ENCODE data around the gene CALR3.

The CALR3 gene

DNA sequence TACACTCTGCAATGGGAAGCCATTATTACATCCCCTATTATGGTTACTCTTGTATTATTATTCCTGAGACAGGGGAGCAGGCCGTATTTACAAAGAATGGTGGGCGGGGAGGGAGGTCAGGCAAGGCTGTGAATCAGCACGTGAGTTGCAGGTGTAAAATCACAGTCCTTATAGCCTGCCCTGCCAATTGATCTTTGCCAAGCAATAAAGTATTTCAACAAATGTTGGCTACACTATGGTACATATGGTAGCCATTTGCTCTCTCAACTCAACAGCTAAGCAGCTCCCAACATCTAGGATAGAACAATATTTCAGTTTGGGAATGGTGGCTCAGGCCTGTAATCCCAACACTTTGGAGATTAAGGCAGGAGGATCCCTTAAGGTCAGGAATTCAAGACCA is 36.3 kb downstream of the CALR3 start:
- TF ChIP-seq, protein P1, sequence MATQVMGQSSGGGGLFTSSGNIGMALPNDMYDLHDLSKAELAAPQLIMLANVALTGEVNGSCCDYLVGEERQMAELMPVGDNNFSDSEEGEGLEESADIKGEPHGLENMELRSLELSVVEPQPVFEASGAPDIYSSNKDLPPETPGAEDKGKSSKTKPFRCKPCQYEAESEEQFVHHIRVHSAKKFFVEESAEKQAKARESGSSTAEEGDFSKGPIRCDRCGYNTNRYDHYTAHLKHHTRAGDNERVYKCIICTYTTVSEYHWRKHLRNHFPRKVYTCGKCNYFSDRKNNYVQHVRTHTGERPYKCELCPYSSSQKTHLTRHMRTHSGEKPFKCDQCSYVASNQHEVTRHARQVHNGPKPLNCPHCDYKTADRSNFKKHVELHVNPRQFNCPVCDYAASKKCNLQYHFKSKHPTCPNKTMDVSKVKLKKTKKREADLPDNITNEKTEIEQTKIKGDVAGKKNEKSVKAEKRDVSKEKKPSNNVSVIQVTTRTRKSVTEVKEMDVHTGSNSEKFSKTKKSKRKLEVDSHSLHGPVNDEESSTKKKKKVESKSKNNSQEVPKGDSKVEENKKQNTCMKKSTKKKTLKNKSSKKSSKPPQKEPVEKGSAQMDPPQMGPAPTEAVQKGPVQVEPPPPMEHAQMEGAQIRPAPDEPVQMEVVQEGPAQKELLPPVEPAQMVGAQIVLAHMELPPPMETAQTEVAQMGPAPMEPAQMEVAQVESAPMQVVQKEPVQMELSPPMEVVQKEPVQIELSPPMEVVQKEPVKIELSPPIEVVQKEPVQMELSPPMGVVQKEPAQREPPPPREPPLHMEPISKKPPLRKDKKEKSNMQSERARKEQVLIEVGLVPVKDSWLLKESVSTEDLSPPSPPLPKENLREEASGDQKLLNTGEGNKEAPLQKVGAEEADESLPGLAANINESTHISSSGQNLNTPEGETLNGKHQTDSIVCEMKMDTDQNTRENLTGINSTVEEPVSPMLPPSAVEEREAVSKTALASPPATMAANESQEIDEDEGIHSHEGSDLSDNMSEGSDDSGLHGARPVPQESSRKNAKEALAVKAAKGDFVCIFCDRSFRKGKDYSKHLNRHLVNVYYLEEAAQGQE (IDR thresholded peaks at IDR 0.05; ENCODE audit: insufficient read depth in 1 of 2, low read depth in 2 of 2, low read length in 2 of 2), result no peak
- TF ChIP-seq TAF1 (IDR thresholded peaks at IDR 0.05; ENCODE audit: borderline replicate concordance, insufficient read depth, low read length) (no peak), POLR2AphosphoS5 (IDR thresholded peaks at IDR 0.05; ENCODE audit: low read depth, low read length) (no peak), SIN3A (IDR thresholded peaks at IDR 0.05; ENCODE audit: borderline replicate concordance, insufficient read depth, low read length) (no peak), FOXP2 (optimal IDR thresholded peaks at IDR 0.05; ENCODE audit: borderline replicate concordance, extremely low read depth, extremely low read length, insufficient read depth) (no peak)

DNA sequence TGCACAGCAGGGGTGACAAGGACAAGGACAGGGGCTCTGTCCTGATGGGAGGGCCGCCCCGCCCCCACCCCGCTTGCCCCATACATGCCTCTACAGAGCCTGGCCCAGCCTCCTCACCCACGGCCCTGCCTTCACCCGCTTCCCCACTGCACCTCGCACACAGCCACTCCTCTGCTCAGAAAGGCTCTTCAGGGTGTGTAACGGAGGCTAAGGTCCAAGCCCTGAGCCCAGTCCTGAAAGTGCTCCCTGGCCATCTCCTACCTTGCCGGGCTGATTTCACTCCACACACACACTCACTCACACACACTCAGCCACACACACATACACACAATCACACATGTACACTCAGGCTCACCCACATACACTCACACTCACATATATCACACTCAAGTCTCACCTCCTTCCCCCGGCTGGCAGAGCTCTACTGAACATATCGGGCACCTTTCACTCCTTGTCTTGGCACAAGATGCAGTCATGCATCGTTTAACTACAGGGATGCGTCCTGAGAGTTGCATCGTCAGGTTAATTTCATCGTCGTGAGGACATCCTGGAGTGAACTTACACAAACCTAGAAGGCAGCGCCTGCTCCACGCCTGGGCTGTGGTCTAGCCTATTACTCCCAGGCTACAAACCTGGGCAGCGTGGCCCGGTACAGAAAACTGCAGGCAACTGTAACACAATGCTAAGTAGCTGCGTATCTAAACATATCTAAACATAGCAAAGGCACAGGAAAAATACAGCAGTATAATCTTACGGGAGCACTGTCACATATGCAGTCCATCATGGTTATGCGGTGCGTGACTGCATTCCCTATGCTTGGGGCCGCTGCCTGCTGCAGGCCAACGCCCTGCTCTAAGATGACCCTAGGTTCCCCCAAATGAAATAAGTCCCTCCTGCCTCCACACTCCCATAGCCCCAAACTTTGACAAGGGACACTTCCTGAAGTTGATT is 37.3 kb downstream of the CALR3 start:
- TF ChIP-seq TAF1 (IDR thresholded peaks at IDR 0.05; ENCODE audit: borderline replicate concordance, insufficient read depth, low read length), result no peak
- no peak for TF ChIP-seq SIN3A (IDR thresholded peaks at IDR 0.05; ENCODE audit: borderline replicate concordance, insufficient read depth, low read length)
- TF ChIP-seq, protein P1 (IDR thresholded peaks at IDR 0.05; ENCODE audit: insufficient read depth in 1 of 2, low read depth in 2 of 2, low read length in 2 of 2), result no peak
- no peak for TF ChIP-seq FOXP2 (optimal IDR thresholded peaks at IDR 0.05; ENCODE audit: borderline replicate concordance, extremely low read depth, extremely low read length, insufficient read depth)
- no peak for TF ChIP-seq POLR2AphosphoS5 (IDR thresholded peaks at IDR 0.05; ENCODE audit: low read depth, low read length)

DNA sequence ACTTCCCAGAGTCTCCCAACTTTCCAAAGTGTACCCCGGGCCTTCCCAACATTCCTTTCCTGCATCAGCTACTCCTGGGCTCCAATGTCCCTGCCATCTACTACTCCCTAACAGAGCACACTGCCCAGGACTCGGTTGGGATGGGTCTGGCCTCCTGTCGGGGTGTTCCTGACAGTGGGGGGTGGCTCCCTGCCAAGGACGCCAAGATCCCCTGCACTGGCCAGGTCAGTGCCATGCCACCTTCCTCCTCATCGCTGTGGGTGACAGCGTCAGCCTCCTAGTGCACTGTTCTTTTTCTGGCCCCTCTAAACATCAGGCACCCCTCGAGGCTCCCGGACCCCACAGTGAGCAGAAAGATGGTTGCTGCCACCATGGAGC is 38.0 kb downstream of the CALR3 start:
- TF ChIP-seq FOXP2 (optimal IDR thresholded peaks at IDR 0.05; ENCODE audit: borderline replicate concordance, extremely low read depth, extremely low read length, insufficient read depth), result no peak
- no peak for TF ChIP-seq SIN3A (IDR thresholded peaks at IDR 0.05; ENCODE audit: borderline replicate concordance, insufficient read depth, low read length)
- TF ChIP-seq POLR2AphosphoS5 (IDR thresholded peaks at IDR 0.05; ENCODE audit: low read depth, low read length), result no peak
- TF ChIP-seq, protein P1 (IDR thresholded peaks at IDR 0.05; ENCODE audit: insufficient read depth in 1 of 2, low read depth in 2 of 2, low read length in 2 of 2), result no peak

DNA sequence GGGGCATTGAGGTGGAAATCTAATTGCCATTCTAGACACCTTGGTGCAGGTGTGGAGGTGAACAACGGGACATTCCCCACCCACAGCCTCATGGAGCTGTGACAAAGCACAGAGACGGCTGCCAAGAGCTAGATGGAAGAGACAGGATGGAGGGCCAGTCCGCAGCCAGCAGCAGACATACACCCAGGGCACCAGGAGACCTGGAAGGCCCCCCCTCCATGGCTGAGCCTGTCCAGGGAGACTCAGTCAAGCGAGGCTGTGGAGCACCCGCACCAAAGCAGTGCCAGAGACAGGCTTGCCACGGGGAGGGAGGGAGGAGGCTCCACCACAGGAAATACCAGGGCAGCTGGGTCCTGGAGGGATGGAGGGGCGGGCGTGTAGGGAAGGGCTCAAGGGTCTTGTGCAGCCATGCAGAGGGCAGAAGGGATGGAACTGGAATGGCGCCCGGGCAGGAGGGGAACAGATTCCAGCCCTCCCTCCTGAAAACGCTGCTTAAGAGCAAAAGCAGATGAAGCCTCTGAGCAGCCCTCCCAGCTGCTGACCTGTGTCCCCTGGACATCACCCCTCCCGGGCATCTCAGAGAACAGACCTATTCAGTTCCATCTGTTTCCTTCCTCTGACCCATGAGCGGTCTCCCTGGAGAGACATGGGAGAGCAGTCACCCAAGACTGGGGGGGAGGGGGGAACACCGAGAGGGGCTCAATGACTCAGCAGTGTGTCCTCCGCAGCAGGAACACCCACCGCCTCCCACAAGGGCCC is 38.6 kb downstream of the CALR3 start:
- TF ChIP-seq SIN3A (IDR thresholded peaks at IDR 0.05; ENCODE audit: borderline replicate concordance, insufficient read depth, low read length) (no peak), POLR2AphosphoS5 (IDR thresholded peaks at IDR 0.05; ENCODE audit: low read depth, low read length) (no peak), TAF1 (IDR thresholded peaks at IDR 0.05; ENCODE audit: borderline replicate concordance, insufficient read depth, low read length) (no peak), FOXP2 (optimal IDR thresholded peaks at IDR 0.05; ENCODE audit: borderline replicate concordance, extremely low read depth, extremely low read length, insufficient read depth) (no peak)
- TF ChIP-seq, protein P1 (IDR thresholded peaks at IDR 0.05; ENCODE audit: insufficient read depth in 1 of 2, low read depth in 2 of 2, low read length in 2 of 2), result no peak
